B cell (primary cell): ENCODE measurements around the gene RAPH1.

ENCODE experiments used
- CTCF ChIP-seq: fragments of 200-600 bp; IDR thresholded peaks from one replicate; pipeline ENCODE4 v1.8.0; 2022; ENCODE audit warnings: antibody characterized with exemption, mild to moderate bottlenecking
- EZH2 ChIP-seq: IDR thresholded peaks from 2 replicates; pipeline ENCODE4 v1.6.1; 2012; ENCODE audit warnings: borderline replicate concordance, low read depth, mild to moderate bottlenecking, moderate library complexity, low read length; ENCODE audit not compliant: insufficient read depth, poor library complexity, severe bottlenecking

GRCh38 chr2:203535784-203536585, 884 bp upstream of the RAPH1 start:
- TF ChIP-seq CTCF (no peak), EZH2 (no peak)
